ENCODE results near the gene WFIKKN1.
"Not testable (repeated sequence)": the region's sequence is repeated elsewhere in the genome, so short reads cannot be mapped to it uniquely, and the experiment has no call there.

Gene WFIKKN1

GRCh38 chr16:595094-595528 lies 35.7 kb upstream of the WFIKKN1 start:
- no peak for DNase-seq

- peak in 1 of 2 experiments; percentile 27 for DNase-seq
Observed at GRCh38 chr16:595942-596735, 34.6 kb upstream of the WFIKKN1 start.

- no peak for DNase-seq
Observed at GRCh38 chr16:596736-597060, 34.1 kb upstream of the WFIKKN1 start.

GRCh38 chr16:597655-598054 lies 33.1 kb upstream of the WFIKKN1 start:
- DNase-seq: not testable (repeated sequence)

- DNase-seq: no peak
Observed at GRCh38 chr16:598823-599739, 31.7 kb upstream of the WFIKKN1 start.

- no peak for DNase-seq
Observed at GRCh38 chr16:600781-601180, 30.0 kb upstream of the WFIKKN1 start.

GRCh38 chr16:603933-604332 lies 26.9 kb upstream of the WFIKKN1 start:
- no peak for DNase-seq

- no peak for DNase-seq
Observed at GRCh38 chr16:606656-607307, 24.0 kb upstream of the WFIKKN1 start.

GRCh38 chr16:608019-608418 lies 22.8 kb upstream of the WFIKKN1 start:
- DNase-seq: peak in 1 of 2 experiments; percentile 58

- no peak for DNase-seq
Observed at GRCh38 chr16:609316-609715, 21.5 kb upstream of the WFIKKN1 start.

GRCh38 chr16:609984-610383 lies 20.8 kb upstream of the WFIKKN1 start:
- DNase-seq: no peak

- DNase-seq: no peak
Observed at GRCh38 chr16:610513-611381, 20.0 kb upstream of the WFIKKN1 start.

GRCh38 chr16:615122-615521 lies 15.7 kb upstream of the WFIKKN1 start:
- no peak for DNase-seq

GRCh38 chr16:616733-617586 lies 13.8 kb upstream of the WFIKKN1 start:
- no peak for DNase-seq

GRCh38 chr16:617855-618254 lies 12.9 kb upstream of the WFIKKN1 start:
- no peak for DNase-seq

GRCh38 chr16:619476-620100 lies 11.2 kb upstream of the WFIKKN1 start:
- DNase-seq: no peak

GRCh38 chr16:620700-621525 lies 9.9 kb upstream of the WFIKKN1 start:
- DNase-seq: no peak

GRCh38 chr16:621526-622105 lies 9.2 kb upstream of the WFIKKN1 start:
- no peak for DNase-seq

GRCh38 chr16:622920-623280 lies 7.9 kb upstream of the WFIKKN1 start:
- DNase-seq: no peak
